Measurements from ENCODE around the gene NADK2.
"Not testable (repeated sequence)": the region's sequence is repeated elsewhere in the genome, so short reads cannot be mapped to it uniquely, and the experiment has no call there.

Gene NADK2

GRCh38 chr5:36202521-36202961 lies 39.2 kb downstream of the NADK2 start:
- no peaks in the 10 kb centered on the region for H3K9me3 ChIP-seq (replicated peaks; ENCODE audit: insufficient read depth, low read length)
- peaks cover under 1% of the 10 kb centered on the region for H3K4me1 ChIP-seq (ENCODE audit: low read length)
- no peaks in the 10 kb centered on the region for H3K79me2 ChIP-seq (ENCODE audit: low read length)
- H4K20me1 ChIP-seq (ENCODE audit: insufficient read depth, low read length): no peaks in the 10 kb centered on the region
- H2AFZ ChIP-seq (ENCODE audit: low read length): no peak overlapping the region
- no peak overlapping the region for H3K4me2 ChIP-seq (ENCODE audit: low read depth, low read length)
- H3K4me3 ChIP-seq (ENCODE audit: low read length): no peak overlapping the region
- no peak for DNase-seq
- H3K27ac ChIP-seq (ENCODE audit: low read length): no peak overlapping the region
- TF ChIP-seq EZH2phosphoT487 (IDR thresholded peaks at IDR 0.05; ENCODE audit: low read length): no peak
- H3F3A ChIP-seq (ENCODE audit: insufficient read depth, low read length): no peaks in the 10 kb centered on the region
- H3K9me2 ChIP-seq (replicated peaks; ENCODE audit: insufficient read depth, low read length): no peaks in the 10 kb centered on the region
- 0 out of 2 replicates have a peak, but pooled peaks cover 3% of the 10 kb centered on the region for H3K36me3 ChIP-seq (replicated peaks; ENCODE audit: insufficient read depth, low read length)
- no peaks in the 10 kb centered on the region for H3K27me3 ChIP-seq (replicated peaks; ENCODE audit: insufficient read depth, low read length)
- no peak overlapping the region for H3K9ac ChIP-seq (ENCODE audit: low read length)

GRCh38 chr5:36200513-36200912 lies 41.2 kb downstream of the NADK2 start:
- no peak overlapping the region for H3K9ac ChIP-seq (ENCODE audit: low read length)
- no peaks in the 10 kb centered on the region for H3K79me2 ChIP-seq (ENCODE audit: low read length)
- H3K27me3 ChIP-seq (replicated peaks; ENCODE audit: insufficient read depth, low read length): no peaks in the 10 kb centered on the region
- TF ChIP-seq CTCF (IDR thresholded peaks at IDR 0.05; ENCODE audit: low read length): no peak
- TF ChIP-seq EZH2 (optimal IDR thresholded peaks at IDR 0.05; ENCODE audit: low read depth, low read length): no peak
- no peak for TF ChIP-seq EZH2phosphoT487 (IDR thresholded peaks at IDR 0.05; ENCODE audit: low read length)
- H4K20me1 ChIP-seq (ENCODE audit: insufficient read depth, low read length): no peaks in the 10 kb centered on the region
- no peaks in the 10 kb centered on the region for H3K4me1 ChIP-seq (ENCODE audit: low read length)
- H3K27ac ChIP-seq (ENCODE audit: low read length): no peak overlapping the region
- H3F3A ChIP-seq (ENCODE audit: insufficient read depth, low read length): no peaks in the 10 kb centered on the region
- H2AFZ ChIP-seq (ENCODE audit: low read length): no peak overlapping the region
- no peak for DNase-seq
- no peaks in the 10 kb centered on the region for H3K9me3 ChIP-seq (replicated peaks; ENCODE audit: insufficient read depth, low read length)
- no peak overlapping the region for H3K4me2 ChIP-seq (ENCODE audit: low read depth, low read length)
- H3K4me3 ChIP-seq (ENCODE audit: low read length): no peak overlapping the region
- no peaks in the 10 kb centered on the region for H3K9me2 ChIP-seq (replicated peaks; ENCODE audit: insufficient read depth, low read length)
- H3K36me3 ChIP-seq (replicated peaks; ENCODE audit: insufficient read depth, low read length): no peaks in the 10 kb centered on the region

GRCh38 chr5:36199620-36200019 lies 42.1 kb downstream of the NADK2 start:
- Histone ChIP-seq H3K79me2 (ENCODE audit: low read length) (no peaks in the 10 kb centered on the region), H3K9me3 (replicated peaks; ENCODE audit: insufficient read depth, low read length) (no peaks in the 10 kb centered on the region), H3K9me2 (replicated peaks; ENCODE audit: insufficient read depth, low read length) (no peaks in the 10 kb centered on the region), H3K27me3 (replicated peaks; ENCODE audit: insufficient read depth, low read length) (no peaks in the 10 kb centered on the region), H3K9ac (ENCODE audit: low read length) (no peak overlapping the region), H3K27ac (ENCODE audit: low read length) (no peak overlapping the region), H3K4me2 (ENCODE audit: low read depth, low read length) (no peak overlapping the region), H3K4me3 (ENCODE audit: low read length) (no peak overlapping the region), H4K20me1 (ENCODE audit: insufficient read depth, low read length) (no peaks in the 10 kb centered on the region), H3K36me3 (replicated peaks; ENCODE audit: insufficient read depth, low read length) (no peaks in the 10 kb centered on the region), H2AFZ (ENCODE audit: low read length) (no peak overlapping the region), H3K4me1 (ENCODE audit: low read length) (no peaks in the 10 kb centered on the region), H3F3A (ENCODE audit: insufficient read depth, low read length) (no peaks in the 10 kb centered on the region)
- DNase-seq: no peak
- TF ChIP-seq EZH2 (optimal IDR thresholded peaks at IDR 0.05; ENCODE audit: low read depth, low read length): no peak
- no peak for TF ChIP-seq EZH2phosphoT487 (IDR thresholded peaks at IDR 0.05; ENCODE audit: low read length)
- no peak for TF ChIP-seq CTCF (IDR thresholded peaks at IDR 0.05; ENCODE audit: low read length)

GRCh38 chr5:36198783-36199182 lies 42.9 kb downstream of the NADK2 start:
- not testable (repeated sequence) for H3F3A ChIP-seq (ENCODE audit: insufficient read depth, low read length); H3K79me2 ChIP-seq (ENCODE audit: low read length); DNase-seq; H3K9ac ChIP-seq (ENCODE audit: low read length); H4K20me1 ChIP-seq (ENCODE audit: insufficient read depth, low read length); H3K9me2 ChIP-seq (replicated peaks; ENCODE audit: insufficient read depth, low read length); H3K4me3 ChIP-seq (ENCODE audit: low read length); H2AFZ ChIP-seq (ENCODE audit: low read length); H3K27me3 ChIP-seq (replicated peaks; ENCODE audit: insufficient read depth, low read length); H3K27ac ChIP-seq (ENCODE audit: low read length); H3K4me2 ChIP-seq (ENCODE audit: low read depth, low read length); H3K9me3 ChIP-seq (replicated peaks; ENCODE audit: insufficient read depth, low read length); H3K4me1 ChIP-seq (ENCODE audit: low read length); H3K36me3 ChIP-seq (replicated peaks; ENCODE audit: insufficient read depth, low read length)

All from MM.1S (cell line).